GM23338 (cell line): ENCODE data around the gene ZNF507. TPM values are rescaled to one million over a fixed set of nuclear protein-coding genes. Genes with fewer than 3 reads are reported as not detected.

Experiments used
- ETS1 ChIP-seq: IDR thresholded peaks from 2 replicates; pipeline ENCODE4 v1.6.1; 2016; ENCODE audit warnings: antibody characterized with exemption
- NANOG ChIP-seq: IDR thresholded peaks from 2 replicates; pipeline ENCODE4 v1.6.1; 2016; ENCODE audit warnings: antibody characterized with exemption, borderline replicate concordance
- POLR2AphosphoS5 ChIP-seq: IDR thresholded peaks from 2 replicates; pipeline ENCODE4 v1.6.1; 2016; ENCODE audit warnings: antibody characterized with exemption, low read depth
- REST ChIP-seq: IDR thresholded peaks from one replicate; pipeline ENCODE4 v1.6.1; 2018; ENCODE audit warnings: antibody characterized with exemption; ENCODE audit not compliant: unreplicated experiment
- ZNF114 ChIP-seq: fragments of 250-450 bp; sonication (Bioruptor Pico); IDR thresholded peaks from 2 replicates; pipeline ENCODE4 v1.5.0; 2020; ENCODE audit warnings: mild to moderate bottlenecking, moderate library complexity
- ZNF462 ChIP-seq: fragments of 250-450 bp; sonication (Bioruptor Pico); IDR thresholded peaks from 2 replicates; pipeline ENCODE4 v1.5.0; 2020; ENCODE audit warnings: mild to moderate bottlenecking, moderate library complexity
- polyA plus RNA-seq: library from polyadenylated mRNA; unstranded; fragments of >200 nt; fragmentation: Nextera tagmentation; extraction: Ambion mirVana; gene quantifications from 2 replicates; pipeline ENCODE4 v1.2.1, GENCODE V29; 2016
- total RNA-seq: library from RNA; depleted of rRNA; stranded (reverse); fragments of >200 nt; shearing (Covaris generic); gene quantifications from 2 replicates; pipeline ENCODE4 v1.2.3, GENCODE V29; 2014

ZNF507 gene
- total and polyA plus RNA-seq, 2 experiments from 2014 or later = 10.4 to 23.4 TPM

- TF ChIP-seq ZNF462 = no peak
- TF ChIP-seq REST = no peak
- no peak for TF ChIP-seq ETS1
- no peak for TF ChIP-seq NANOG
- TF ChIP-seq POLR2AphosphoS5 = no peak
- no peak for TF ChIP-seq ZNF114 (CRISPR knock-in tag)
Measured at GRCh38 chr19:32350471-32350865, 5.1 kb downstream of the ZNF507 start (continued).
